Karpas-422 (cell line): ENCODE measurements around the gene ZFP62. TPM values are rescaled to one million over a fixed set of nuclear protein-coding genes. Genes with fewer than 3 reads are reported as not detected.
"Not testable (repeated sequence)": the region's sequence is repeated elsewhere in the genome, so short reads cannot be mapped to it uniquely, and the experiment has no call there.

Source experiments
- DNase-seq: peaks from one replicate; pipeline ENCODE4 v3.0.0-alpha.2; 2015
- H2AFZ ChIP-seq: fragments of 200-600 bp; sonication (generic); 2 replicates; pipeline ENCODE4 v1.6.1; 2014; ENCODE audit warnings: antibody characterized with exemption, low read length, mixed read lengths
- H3K27ac ChIP-seq: fragments of 200-600 bp; sonication (generic); 2 replicates; pipeline ENCODE4 v1.5.1; 2014; ENCODE audit warnings: mild to moderate bottlenecking, low read length, moderate library complexity
- H3K27me3 ChIP-seq: fragments of 200-600 bp; sonication (generic); 2 replicates; pipeline ENCODE4 v1.6.1; 2014; ENCODE audit warnings: low read length, mixed read lengths
- H3K36me3 ChIP-seq: fragments of 200-600 bp; sonication (generic); 2 replicates; pipeline ENCODE4 v1.6.1; 2014; ENCODE audit warnings: low read length, mixed read lengths; ENCODE audit not compliant: insufficient read depth
- H3K4me1 ChIP-seq: fragments of 200-600 bp; sonication (generic); 2 replicates; pipeline ENCODE4 v1.6.1; 2014; ENCODE audit warnings: mild to moderate bottlenecking, low read length, mixed read lengths
- H3K4me2 ChIP-seq: fragments of 200-600 bp; sonication (generic); 2 replicates; pipeline ENCODE4 v1.6.1; 2014; ENCODE audit warnings: low read length, low read depth, mild to moderate bottlenecking; ENCODE audit not compliant: poor library complexity, severe bottlenecking
- H3K4me3 ChIP-seq: fragments of 200-600 bp; sonication (generic); 2 replicates; pipeline ENCODE4 v1.5.1; 2014; ENCODE audit warnings: mild to moderate bottlenecking, antibody characterized with exemption, low read length, mixed read lengths
- H3K79me2 ChIP-seq: fragments of 200-600 bp; sonication (generic); 2 replicates; pipeline ENCODE4 v1.6.1; 2014; ENCODE audit warnings: mild to moderate bottlenecking, low read length, mixed read lengths
- H3K9ac ChIP-seq: fragments of 200-600 bp; sonication (generic); 2 replicates; pipeline ENCODE4 v1.6.0; 2014; ENCODE audit warnings: low read length
- H3K9me2 ChIP-seq: fragments of 200-600 bp; sonication (generic), shearing (Covaris generic); replicated peaks from 2 replicates; pipeline ENCODE4 v1.6.0; 2014; ENCODE audit warnings: mild to moderate bottlenecking, low read length, moderate library complexity; ENCODE audit not compliant: insufficient read depth
- H3K9me3 ChIP-seq: fragments of 300-700, 200-600 bp; sonication (generic); 2 replicates; pipeline ENCODE4 v1.6.1; 2014; ENCODE audit warnings: low read length, mixed read lengths
- H4K20me1 ChIP-seq: fragments of 200-600 bp; sonication (generic); 2 replicates; pipeline ENCODE4 v1.6.1; 2014; ENCODE audit warnings: mild to moderate bottlenecking, antibody characterized with exemption, low read length, low read depth; ENCODE audit not compliant: insufficient read depth
- total RNA-seq: library from RNA; depleted of rRNA; stranded (reverse); fragments of >200 nt; shearing (Covaris generic); gene quantifications from 2 replicates; pipeline ENCODE4 v1.2.3, GENCODE V29; 2014; ENCODE audit warnings: low replicate concordance

The ZFP62 gene
- total RNA-seq, 1 experiment from 2014 or later: 52.5 TPM

GRCh38 chr5:180898621-180899246, 37.7 kb upstream of the ZFP62 start, which contains the start of gene BTNL8:
Gene BTNL8, plus strand, starts transcription at chr5:180899159. Its CDS starts 152 bp downstream, at chr5:180899311.
- Histone ChIP-seq H3K27ac (no peak within 1 kb of the TSS), H3K4me1 (no peaks in the 10 kb centered on the region), H3K27me3 (no peaks in the 10 kb centered on the region), H3K4me2 (no peak within 1 kb of the TSS), H4K20me1 (no peaks in the 10 kb centered on the region), H3K9me3 (no peaks in the 10 kb centered on the region), H2AFZ (no peak within 1 kb of the TSS), H3K9me2 (no peaks in the 10 kb centered on the region), H3K36me3 (no peaks in the 10 kb centered on the region), H3K79me2 (no peaks in the 10 kb centered on the region), H3K9ac (no peak within 1 kb of the TSS), H3K4me3 (no peak within 1 kb of the TSS)
- no peak for DNase-seq

GRCh38 chr5:180895330-180895729, 34.3 kb upstream of the ZFP62 start:
- H3K79me2 ChIP-seq, H3K9me2 ChIP-seq, H4K20me1 ChIP-seq, H3K4me3 ChIP-seq, H3K9me3 ChIP-seq, H3K27me3 ChIP-seq, H3K4me1 ChIP-seq, H3K27ac ChIP-seq, DNase-seq, H3K9ac ChIP-seq, H3K36me3 ChIP-seq, H2AFZ ChIP-seq, H3K4me2 ChIP-seq: not testable (repeated sequence)

GRCh38 chr5:180889381-180889780, 28.3 kb upstream of the ZFP62 start:
- Histone ChIP-seq H3K4me2 (no peak overlapping the region), H4K20me1 (no peaks in the 10 kb centered on the region), H3K9me3 (no peaks in the 10 kb centered on the region), H3K27ac (no peak overlapping the region), H3K9ac (no peak overlapping the region), H3K36me3 (no peaks in the 10 kb centered on the region), H3K4me3 (no peak overlapping the region), H3K4me1 (no peaks in the 10 kb centered on the region), H3K79me2 (no peaks in the 10 kb centered on the region), H2AFZ (no peak overlapping the region), H3K27me3 (no peaks in the 10 kb centered on the region), H3K9me2 (no peaks in the 10 kb centered on the region)
- DNase-seq: no peak

GRCh38 chr5:180885845-180886529, 24.9 kb upstream of the ZFP62 start:
- H3K9me3 ChIP-seq, H3K27me3 ChIP-seq, H3K4me3 ChIP-seq, H3K4me1 ChIP-seq, H3K36me3 ChIP-seq, H3K79me2 ChIP-seq, H3K9ac ChIP-seq, H2AFZ ChIP-seq, H3K4me2 ChIP-seq, H3K9me2 ChIP-seq, H3K27ac ChIP-seq, DNase-seq, H4K20me1 ChIP-seq: not testable (repeated sequence)

GRCh38 chr5:180875860-180876426, 14.9 kb upstream of the ZFP62 start:
- Histone ChIP-seq H3K4me2 (no peak overlapping the region), H3K9me2 (no peaks in the 10 kb centered on the region; the same call in 1 of the 2 replicates), H3K9me3 (no peaks in the 10 kb centered on the region), H3K9ac (no peak overlapping the region), H3K27ac (no peak overlapping the region), H3K4me1 (no peaks in the 10 kb centered on the region), H3K27me3 (no peaks in the 10 kb centered on the region), H4K20me1 (no peaks in the 10 kb centered on the region), H3K79me2 (no peaks in the 10 kb centered on the region), H3K4me3 (no peak overlapping the region), H3K36me3 (no peaks in the 10 kb centered on the region), H2AFZ (no peak overlapping the region)
- no peak for DNase-seq

GRCh38 chr5:180874804-180875582, 13.9 kb upstream of the ZFP62 start:
- no peaks in the 10 kb centered on the region for H4K20me1 ChIP-seq
- no peaks in the 10 kb centered on the region for H3K27me3 ChIP-seq
- no peaks in the 10 kb centered on the region for H3K36me3 ChIP-seq
- no peaks in the 10 kb centered on the region for H3K79me2 ChIP-seq
- H3K9me3 ChIP-seq: no peaks in the 10 kb centered on the region
- no peak overlapping the region for H3K27ac ChIP-seq
- H3K4me3 ChIP-seq: no peak overlapping the region
- H3K4me1 ChIP-seq: no peaks in the 10 kb centered on the region
- no peak overlapping the region for H2AFZ ChIP-seq
- H3K9ac ChIP-seq: no peak overlapping the region
- no peaks in the 10 kb centered on the region; the same call in 1 of the 2 replicates for H3K9me2 ChIP-seq
- no peak overlapping the region for H3K4me2 ChIP-seq
- DNase-seq: no peak

GRCh38 chr5:180873615-180874520, 12.8 kb upstream of the ZFP62 start:
- H3K9ac ChIP-seq: no peak overlapping the region
- no peak for DNase-seq

More at GRCh38 chr5:180873615-180874520, 12.8 kb upstream of the ZFP62 start:
- no peaks in the 10 kb centered on the region for H3K27me3 ChIP-seq
- H3K79me2 ChIP-seq: no peaks in the 10 kb centered on the region
- H3K4me2 ChIP-seq: no peak overlapping the region
- no peaks in the 10 kb centered on the region for H3K36me3 ChIP-seq
- no peaks in the 10 kb centered on the region for H3K4me1 ChIP-seq
- no peaks in the 10 kb centered on the region for H3K9me2 ChIP-seq
- no peak overlapping the region for H2AFZ ChIP-seq
- no peak overlapping the region for H3K4me3 ChIP-seq
- H3K27ac ChIP-seq: no peak overlapping the region
- H3K9me3 ChIP-seq: no peaks in the 10 kb centered on the region
- H4K20me1 ChIP-seq: no peaks in the 10 kb centered on the region
